ENCODE results near the gene HM13. TPM values are rescaled to one million over a fixed set of nuclear protein-coding genes. Genes with fewer than 3 reads are reported as not detected.
"Not testable (repeated sequence)": the region's sequence is repeated elsewhere in the genome, so short reads cannot be mapped to it uniquely, and the experiment has no call there.

HM13 gene
- total RNA-seq, 2 donors from 2014 or later, result 120 to 206 TPM

- Mint-ChIP-seq H3K27me3 (ENCODE audit: insufficient read depth) (no peaks in the 10 kb centered on the region), H3K27ac (peak overlapping the region; percentile 99), H3K4me1 (peaks cover 53% of the 10 kb centered on the region), H3K9me3 (no peaks in the 10 kb centered on the region), H3K4me3 (peak overlapping the region; percentile 99), H3K36me3 (ENCODE audit: low read depth) (peaks cover 20% of the 10 kb centered on the region)
- DNase-seq, result peak; percentile 90
- 25% methylated on average over 7 of the region's 8 CpGs; no CpG with 5 or more reads in 1 of the 2 experiments for WGBS, 2 experiments (ENCODE audit: insufficient coverage in 1 of 2, insufficient read length in 1 of 2)
- Histone ChIP-seq H3K4me1 (ENCODE audit: control insufficient read depth, insufficient read depth, low read length) (peaks cover 19% of the 10 kb centered on the region), H3K4me3 (ENCODE audit: low read length) (peak overlapping the region; percentile 95), H3K27ac (ENCODE audit: low read depth, low read length) (peak overlapping the region; percentile 88), H3K27me3 (ENCODE audit: control insufficient read depth, insufficient read depth, low read length, poor library complexity, severe bottlenecking) (no peaks in the 10 kb centered on the region), H3K9ac (ENCODE audit: extremely low read depth, low read length, poor library complexity, severe bottlenecking) (peak overlapping the region; percentile 89), H3K9me3 (ENCODE audit: control insufficient read depth, low read length) (no peaks in the 10 kb centered on the region), H3K36me3 (ENCODE audit: control insufficient read depth, insufficient read depth, low read length) (no peaks in the 10 kb centered on the region)
- TF ChIP-seq CTCF (conservative IDR thresholded peaks at IDR 0.05), result no peak
Measured at GRCh38 chr20:31606804-31607639, 92.8 kb downstream of the HM13 start.

GRCh38 chr20:31607640-31608250 is 93.5 kb downstream of the HM13 start:
- peaks cover 20% of the 10 kb centered on the region for H3K36me3 Mint-ChIP-seq (ENCODE audit: low read depth)
- H3K4me1 ChIP-seq (ENCODE audit: control insufficient read depth, insufficient read depth, low read length), result peaks cover 19% of the 10 kb centered on the region
- no peaks in the 10 kb centered on the region for H3K36me3 ChIP-seq (ENCODE audit: control insufficient read depth, insufficient read depth, low read length)
- no peaks in the 10 kb centered on the region for H3K27me3 Mint-ChIP-seq (ENCODE audit: insufficient read depth)
- H3K9ac ChIP-seq (ENCODE audit: extremely low read depth, low read length, poor library complexity, severe bottlenecking), result peak overlapping the region; percentile 25
- H3K4me1 Mint-ChIP-seq, result peaks cover 49% of the 10 kb centered on the region
- no peaks in the 10 kb centered on the region for H3K27me3 ChIP-seq (ENCODE audit: control insufficient read depth, insufficient read depth, low read length, poor library complexity, severe bottlenecking)
- peak overlapping the region; percentile 95 for H3K4me3 ChIP-seq (ENCODE audit: low read length)
- peak overlapping the region; percentile 99 for H3K27ac Mint-ChIP-seq
- no peaks in the 10 kb centered on the region for H3K9me3 Mint-ChIP-seq
- no peak for TF ChIP-seq CTCF (conservative IDR thresholded peaks at IDR 0.05)
- 55 to 68% methylated on average over 5 to 9 of the region's 9 CpGs for WGBS, 2 experiments (ENCODE audit: insufficient coverage in 1 of 2, insufficient read length in 1 of 2)
- H3K9me3 ChIP-seq (ENCODE audit: control insufficient read depth, low read length), result no peaks in the 10 kb centered on the region
- peak overlapping the region; percentile 88 for H3K27ac ChIP-seq (ENCODE audit: low read depth, low read length)
- peak overlapping the region; percentile 99 for H3K4me3 Mint-ChIP-seq
- no peak for DNase-seq

- 19 to 36% methylated on average over 15 to 45 of the region's 45 CpGs for WGBS, 2 experiments (ENCODE audit: insufficient coverage in 1 of 2, insufficient read length in 1 of 2)
- DNase-seq, result peak; percentile 98
- Histone ChIP-seq H3K4me3 (ENCODE audit: low read length) (peak overlapping the region; percentile 95), H3K4me1 (ENCODE audit: control insufficient read depth, insufficient read depth, low read length) (peaks cover 19% of the 10 kb centered on the region), H3K9me3 (ENCODE audit: control insufficient read depth, low read length) (no peaks in the 10 kb centered on the region), H3K27me3 (ENCODE audit: control insufficient read depth, insufficient read depth, low read length, poor library complexity, severe bottlenecking) (no peaks in the 10 kb centered on the region), H3K36me3 (ENCODE audit: control insufficient read depth, insufficient read depth, low read length) (no peaks in the 10 kb centered on the region), H3K27ac (ENCODE audit: low read depth, low read length) (peak overlapping the region; percentile 88), H3K9ac (ENCODE audit: extremely low read depth, low read length, poor library complexity, severe bottlenecking) (peak overlapping the region; percentile 25)
- peaks cover 1% of the 10 kb centered on the region for H3K27me3 Mint-ChIP-seq (ENCODE audit: insufficient read depth)
- peaks cover 22% of the 10 kb centered on the region for H3K36me3 Mint-ChIP-seq (ENCODE audit: low read depth)
- H3K4me1 Mint-ChIP-seq, result peaks cover 49% of the 10 kb centered on the region
- no peak for TF ChIP-seq CTCF (conservative IDR thresholded peaks at IDR 0.05)
- peak overlapping the region; percentile 99 for H3K4me3 Mint-ChIP-seq
- peaks cover 2% of the 10 kb centered on the region for H3K9me3 Mint-ChIP-seq
- peak overlapping the region; percentile 99 for H3K27ac Mint-ChIP-seq
Measured at GRCh38 chr20:31608251-31608945, 94.2 kb downstream of the HM13 start.

- H3K36me3 ChIP-seq (ENCODE audit: control insufficient read depth, insufficient read depth, low read length); H3K27me3 Mint-ChIP-seq (ENCODE audit: insufficient read depth); H3K4me1 ChIP-seq (ENCODE audit: control insufficient read depth, insufficient read depth, low read length); H3K36me3 Mint-ChIP-seq (ENCODE audit: low read depth); DNase-seq; H3K4me3 ChIP-seq (ENCODE audit: low read length); H3K4me3 Mint-ChIP-seq; H3K9me3 Mint-ChIP-seq; H3K27ac ChIP-seq (ENCODE audit: low read depth, low read length); H3K27me3 ChIP-seq (ENCODE audit: control insufficient read depth, insufficient read depth, low read length, poor library complexity, severe bottlenecking); H3K9ac ChIP-seq (ENCODE audit: extremely low read depth, low read length, poor library complexity, severe bottlenecking); H3K9me3 ChIP-seq (ENCODE audit: control insufficient read depth, low read length): not testable (repeated sequence)
- peaks cover 29% of the 10 kb centered on the region for H3K4me1 Mint-ChIP-seq
- WGBS, 2 experiments (ENCODE audit: insufficient coverage in 1 of 2, insufficient read length in 1 of 2), result 85 to 91% methylated on average over 5 to 12 of the region's 12 CpGs
- H3K27ac Mint-ChIP-seq, result peak overlapping the region; percentile 70
Measured at GRCh38 chr20:31612271-31612640, 98.0 kb downstream of the HM13 start.

Data from endodermal cell (in vitro differentiated cells).